Tibial nerve (tissue), 4 donors: ENCODE results near the gene TMEM86B. TPM values are rescaled to one million over a fixed set of nuclear protein-coding genes. Genes with fewer than 3 reads are reported as not detected.

Experiments
- DNase-seq, 2 donors: peaks; one replicate each; pipeline ENCODE4 v3.0.0-alpha.2; 2019; ENCODE audit warnings: low spot score in 2 of 2
- H3K27ac ChIP-seq, 4 donors: fragments of 200-600 bp; sonication (generic) in 3 of 4; one replicate each; pipeline ENCODE4 v1.5.1; 2017 to 2019; ENCODE audit warnings: mild to moderate bottlenecking in 1 of 4
- H3K27me3 ChIP-seq, 2 donors: fragments of 200-600 bp; sonication (generic) in 1 of 2; one replicate each; pipeline versions ENCODE4 v1.5.1 to v1.6.0; 2017 to 2019
- H3K36me3 ChIP-seq, 3 donors: fragments of 200-600 bp; sonication (generic); one replicate each; pipeline ENCODE4 v1.5.1; 2018 to 2019
- H3K4me1 ChIP-seq, 4 donors: fragments of 200-600 bp; sonication (generic) in 3 of 4; one replicate each; pipeline ENCODE4 v1.5.1; 2017 to 2019
- H3K4me3 ChIP-seq, 4 donors: fragments of 200-600 bp; sonication (generic) in 3 of 4; one replicate each; pipeline ENCODE4 v1.5.1; 2017 to 2019; ENCODE audit warnings: mild to moderate bottlenecking in 1 of 4, moderate library complexity in 1 of 4
- H3K9me3 ChIP-seq, 4 donors: fragments of 200-600 bp; sonication (generic) in 3 of 4; one replicate each; pipeline ENCODE4 v1.5.1; 2017 to 2019
- EP300 ChIP-seq, 2 donors: sonication (generic); formaldehyde crosslinking; IDR thresholded peaks; one replicate each; pipeline ENCODE4 v1.6.1; 2017; ENCODE audit warnings: antibody characterized with exemption in 2 of 2, mild to moderate bottlenecking in 1 of 2
- POLR2A ChIP-seq, 2 donors: fragments of 450-650 bp; IDR thresholded peaks; one replicate each; pipeline ENCODE4 v1.6.1; 2017; ENCODE audit warnings: antibody characterized with exemption in 2 of 2, mild to moderate bottlenecking in 2 of 2, moderate library complexity in 2 of 2
- WGBS, 2 donors: methylation state at CpG; one replicate each; pipeline ENCODE4 v1.1.5; 2018; 5-methylcytosine and 5-hydroxymethylcytosine counted together
- small RNA-seq: library from RNA; depleted of rRNA; stranded (forward); fragments of <200 nt; gene quantifications from one replicate; pipeline ENCODE3, GENCODE V24; 2016
- total RNA-seq, 4 donors: library from RNA; depleted of rRNA; stranded (reverse); fragments of >200 nt; gene quantifications; one replicate each; pipeline ENCODE4 v1.1.0, GENCODE V29; 2016
- TF ChIP-seq, protein P1 (sequence below), 5 experiments: fragments of 200-600 bp in 3 of 5; fragments of 450-650 bp in 2 of 5; sonication (generic) in 3 of 5; IDR thresholded peaks; one replicate each; pipeline ENCODE4 v1.5.1; 2016 to 2019; ENCODE audit warnings: antibody characterized with exemption in 5 of 5, mild to moderate bottlenecking in 3 of 5, moderate library complexity in 2 of 5

TMEM86B gene
- total RNA-seq, 4 donors from 2014 or later, result 0.44 to 8.6 (median 3.0) TPM

DNA sequence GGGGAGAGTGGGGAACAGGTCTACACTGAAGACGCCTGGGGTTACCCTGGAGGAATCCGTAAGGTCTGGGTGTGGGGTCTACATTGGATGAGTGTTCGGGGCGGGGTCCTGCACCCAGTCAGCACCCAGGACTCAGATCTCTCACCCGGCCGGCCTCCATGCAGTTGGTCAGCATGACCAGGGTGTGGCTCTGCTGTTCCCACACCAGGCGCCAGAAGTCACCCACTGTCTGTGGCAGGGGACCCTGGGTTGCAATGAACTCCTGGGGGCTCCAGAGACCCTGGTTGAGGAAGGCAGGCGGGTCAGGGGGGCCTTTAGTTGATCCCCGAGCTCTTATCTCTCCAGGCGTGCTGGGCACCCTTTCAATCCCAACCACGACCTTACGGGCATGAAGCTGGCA lies 42.5 kb downstream of the TMEM86B start:
- no peak overlapping the region for H3K4me3 ChIP-seq
- H3K27ac ChIP-seq, result no peak overlapping the region
- TF ChIP-seq, protein P1, sequence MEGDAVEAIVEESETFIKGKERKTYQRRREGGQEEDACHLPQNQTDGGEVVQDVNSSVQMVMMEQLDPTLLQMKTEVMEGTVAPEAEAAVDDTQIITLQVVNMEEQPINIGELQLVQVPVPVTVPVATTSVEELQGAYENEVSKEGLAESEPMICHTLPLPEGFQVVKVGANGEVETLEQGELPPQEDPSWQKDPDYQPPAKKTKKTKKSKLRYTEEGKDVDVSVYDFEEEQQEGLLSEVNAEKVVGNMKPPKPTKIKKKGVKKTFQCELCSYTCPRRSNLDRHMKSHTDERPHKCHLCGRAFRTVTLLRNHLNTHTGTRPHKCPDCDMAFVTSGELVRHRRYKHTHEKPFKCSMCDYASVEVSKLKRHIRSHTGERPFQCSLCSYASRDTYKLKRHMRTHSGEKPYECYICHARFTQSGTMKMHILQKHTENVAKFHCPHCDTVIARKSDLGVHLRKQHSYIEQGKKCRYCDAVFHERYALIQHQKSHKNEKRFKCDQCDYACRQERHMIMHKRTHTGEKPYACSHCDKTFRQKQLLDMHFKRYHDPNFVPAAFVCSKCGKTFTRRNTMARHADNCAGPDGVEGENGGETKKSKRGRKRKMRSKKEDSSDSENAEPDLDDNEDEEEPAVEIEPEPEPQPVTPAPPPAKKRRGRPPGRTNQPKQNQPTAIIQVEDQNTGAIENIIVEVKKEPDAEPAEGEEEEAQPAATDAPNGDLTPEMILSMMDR (IDR thresholded peaks at IDR 0.05), result no peak
- TF ChIP-seq POLR2A (IDR thresholded peaks at IDR 0.05) (no peak), EP300 (IDR thresholded peaks at IDR 0.05) (no peak)
- H3K9me3 ChIP-seq, result no peaks in the 10 kb centered on the region
- 75 to 79% methylated on average over 5 to 12 of the region's 12 CpGs for WGBS, 2 donors
- DNase-seq, result no peak
- H3K27me3 ChIP-seq, result peaks cover 0 to 15% of the 10 kb centered on the region in 2 donors
- no peaks in the 10 kb centered on the region for H3K36me3 ChIP-seq
- H3K4me1 ChIP-seq, result no peaks in the 10 kb centered on the region

DNA sequence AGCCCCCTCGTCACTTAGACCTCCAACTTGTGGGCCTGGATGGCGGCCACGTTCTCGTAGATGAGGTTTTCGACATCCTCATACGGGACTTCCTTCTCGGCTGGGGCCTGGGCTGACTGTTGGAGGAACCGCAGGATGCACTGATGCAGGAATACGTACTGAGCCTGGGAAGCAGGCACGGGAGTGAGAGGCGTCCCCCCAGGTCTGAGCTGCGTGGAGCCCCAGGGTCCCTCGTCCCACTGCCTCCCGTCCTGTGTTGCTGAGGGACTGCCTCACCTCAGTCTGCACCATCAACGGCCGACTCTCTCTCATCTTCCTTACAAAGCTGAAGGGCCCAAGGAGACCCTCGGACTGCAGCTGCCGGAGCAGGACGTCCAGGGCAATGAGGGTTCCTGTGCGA lies 46.8 kb downstream of the TMEM86B start:
- H3K4me1 ChIP-seq, result peaks cover 0 to 18% (median 6%) of the 10 kb centered on the region in 4 donors

DNA sequence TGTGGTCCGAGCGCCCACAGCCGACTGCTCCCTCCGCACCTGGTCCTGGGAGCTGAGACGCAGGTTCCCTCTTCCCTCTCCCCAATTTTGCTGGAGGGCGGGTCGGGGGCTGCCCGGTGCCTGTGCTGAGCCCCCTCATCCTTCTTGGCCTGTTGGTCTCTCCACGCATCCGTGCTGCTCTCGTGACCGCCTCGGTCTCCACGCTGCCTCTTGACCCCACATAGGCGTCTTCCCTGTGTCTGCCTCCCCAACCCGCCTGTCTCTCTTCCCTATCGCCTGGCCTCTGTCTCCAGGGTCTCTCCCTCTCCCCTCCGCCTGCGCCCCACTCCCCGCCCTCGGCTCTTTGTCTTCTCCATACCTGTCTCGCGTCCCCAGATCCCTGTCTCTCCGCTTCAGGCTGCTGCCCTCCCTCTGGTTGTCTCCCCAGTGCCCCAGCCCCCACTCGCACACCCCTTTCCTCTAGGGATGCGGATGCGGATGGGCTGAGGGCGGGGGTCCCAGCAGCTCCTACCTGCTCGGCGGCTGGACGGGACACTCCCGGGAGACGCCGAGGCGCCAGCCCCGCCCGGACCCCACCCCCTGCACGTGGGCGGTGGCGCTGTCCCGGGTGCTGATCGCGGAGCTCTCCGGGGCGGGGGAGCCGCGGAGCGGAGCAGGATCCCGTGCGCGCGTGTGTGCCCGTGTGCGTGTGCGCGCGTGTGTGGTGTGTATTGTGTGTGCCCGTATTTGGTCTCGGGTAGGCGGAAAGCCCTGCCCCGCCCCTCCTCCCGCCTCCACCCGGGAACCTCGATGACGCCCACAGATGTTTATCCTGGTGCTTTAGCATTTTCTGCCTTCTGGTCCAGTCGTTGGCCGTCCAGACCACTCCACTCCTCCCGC lies 48.7 kb downstream of the TMEM86B start, which contains the start of gene SYT5:
Gene SYT5, minus strand, starts transcription at position 684 of the 879 bp plus-strand sequence. CDS start 1,248 bp downstream, outside the sequence.
- Histone ChIP-seq H3K27me3 (peaks cover 3 to 78% of the 10 kb centered on the region in 2 donors), H3K4me3 (peak within 1 kb of the TSS in 2 of 4 donors; percentile 18 to 25), H3K27ac (no peak within 1 kb of the TSS), H3K9me3 (no peaks in the 10 kb centered on the region), H3K36me3 (no peaks in the 10 kb centered on the region), H3K4me1 (peaks cover 0 to 18% (median 6%) of the 10 kb centered on the region in 4 donors)
- WGBS, 2 donors, result 1 to 3% methylated on average over 34 to 64 of the region's 68 CpGs
- no peak for DNase-seq
- TF ChIP-seq POLR2A (IDR thresholded peaks at IDR 0.05), result no peak
- TF ChIP-seq, protein P1 (IDR thresholded peaks at IDR 0.05), result no peak

More for the DNA sequence above, 46.8 kb downstream of the TMEM86B start:
- Histone ChIP-seq H3K27ac (no peak overlapping the region), H3K4me3 (no peak overlapping the region), H3K9me3 (no peaks in the 10 kb centered on the region), H3K27me3 (peaks cover 3 to 59% of the 10 kb centered on the region in 2 donors), H3K36me3 (no peaks in the 10 kb centered on the region)
- TF ChIP-seq, protein P1 (IDR thresholded peaks at IDR 0.05), result no peak
- no peak for TF ChIP-seq POLR2A (IDR thresholded peaks at IDR 0.05)
- no peak for TF ChIP-seq EP300 (IDR thresholded peaks at IDR 0.05)
- no peak for DNase-seq
- WGBS, 2 donors, result 68 to 76% methylated on average over 20 of the region's 20 CpGs

DNA sequence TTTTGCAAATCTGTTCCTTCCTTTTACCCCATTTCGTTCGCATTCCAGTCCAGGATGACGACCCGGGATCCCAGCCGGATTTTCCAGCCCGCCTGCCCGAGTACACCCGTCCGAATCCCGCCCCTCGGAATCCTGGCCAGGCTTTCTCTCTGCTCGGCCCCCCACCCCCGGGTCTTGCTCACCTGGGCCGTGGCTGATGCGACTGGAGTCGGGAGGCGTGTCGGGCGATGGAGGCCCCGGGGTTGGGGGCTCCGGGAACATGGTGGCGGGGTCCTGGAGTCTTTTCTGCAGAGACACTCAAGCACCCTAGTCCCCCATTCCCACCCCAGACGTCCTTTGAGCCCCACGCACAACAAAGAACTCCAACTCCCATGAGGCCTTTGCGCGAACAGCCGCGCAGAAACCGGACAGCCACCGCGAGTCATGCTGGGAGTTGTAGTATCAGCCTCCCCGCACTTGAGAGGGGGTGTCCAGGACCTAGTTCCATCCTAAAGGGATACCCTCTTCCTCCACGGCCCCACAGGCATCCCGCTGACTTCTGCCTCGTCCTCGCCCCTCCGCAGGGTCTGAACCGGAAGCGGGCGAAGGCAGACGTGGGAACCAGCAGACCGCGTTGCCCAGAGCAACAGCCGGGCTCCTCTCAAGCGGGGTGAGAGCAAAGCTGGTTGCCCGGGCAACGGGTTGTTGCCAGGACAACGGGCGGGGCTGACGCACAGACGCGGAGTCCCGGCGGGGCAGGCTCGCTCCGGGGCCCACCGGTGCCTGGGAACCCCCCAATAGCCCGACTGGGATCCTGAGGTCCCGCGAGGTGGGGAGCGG lies 49.6 kb downstream of the TMEM86B start:
- Histone ChIP-seq H3K27me3 (peaks cover 3 to 86% of the 10 kb centered on the region in 2 donors), H3K4me1 (peaks cover 0 to 25% (median 6%) of the 10 kb centered on the region in 4 donors), H3K27ac (no peak overlapping the region), H3K9me3 (no peaks in the 10 kb centered on the region), H3K36me3 (no peaks in the 10 kb centered on the region), H3K4me3 (peak overlapping the region in 2 of 4 donors; percentile 18 to 25)
- peak in 1 of 2 donors; percentile 18 for DNase-seq
- TF ChIP-seq, protein P1 (IDR thresholded peaks at IDR 0.05), result no peak
- TF ChIP-seq EP300 (IDR thresholded peaks at IDR 0.05), result no peak
- no peak for TF ChIP-seq POLR2A (IDR thresholded peaks at IDR 0.05)
- WGBS, 2 donors, result 7 to 9% methylated on average over 20 to 31 of the region's 61 CpGs

Small RNA genes within 50 kb of the gene (small RNA-seq; reads per million reads assigned to genes)
- gene MIR6802, result 0.38 reads per million
- gene MIR6803, result 0.38 reads per million
- not detected for gene MIR6804

Other genes starting within 250 kb of the TMEM86B start
- gene GP6, start 190.5 kb downstream of the TMEM86B start, total RNA-seq, result 1 to 10 TPM in 1 of 4 donors, not detected in 3; 1.5 TPM
- 10 to 100 TPM in 2 of 4 donors, 1 to 10 TPM in 2; 6.3 to 25.7 (median 12.7) TPM for gene RDH13, start 165.6 kb downstream of the TMEM86B start, total RNA-seq
- gene EPS8L1, start 152.9 kb downstream of the TMEM86B start, total RNA-seq, result 1 to 10 TPM in 1 of 4 donors, under 1 TPM in 1, not detected in 2; 0.44 to 1.2 TPM
- 100 to 1,000 TPM; 113 to 270 (median 180) TPM for gene PPP1R12C, start 111.1 kb downstream of the TMEM86B start, total RNA-seq
- 1 to 10 TPM in 1 of 4 donors, under 1 TPM in 1, not detected in 2; 0.90 to 1.5 TPM for gene TNNT1, start 79.6 kb downstream of the TMEM86B start, total RNA-seq
- gene TNNI3, start 71.0 kb downstream of the TMEM86B start, total RNA-seq, result not detected
- 1 to 10 TPM in 2 of 4 donors, not detected in 2; 1.2 to 2.7 TPM for gene DNAAF3, start 62.1 kb downstream of the TMEM86B start, total RNA-seq
- gene SYT5, start 48.5 kb downstream of the TMEM86B start, total RNA-seq, result not detected
- 1 to 10 TPM; 1.2 to 3.9 (median 2.1) TPM for gene PTPRH, start 19.3 kb downstream of the TMEM86B start, total RNA-seq
- gene PPP6R1, start 30.3 kb upstream of the TMEM86B start, total RNA-seq, result 10 to 100 TPM; 35.4 to 56.7 (median 40.7) TPM
- 10 to 100 TPM; 33.7 to 49.6 (median 40.5) TPM for gene HSPBP1, start 51.3 kb upstream of the TMEM86B start, total RNA-seq
- gene BRSK1, start 55.2 kb upstream of the TMEM86B start, total RNA-seq, result 1 to 10 TPM; 4.6 to 6.9 (median 5.9) TPM
- 10 to 100 TPM in 1 of 4 donors, 1 to 10 TPM in 3; 5.5 to 17.1 (median 7.7) TPM for gene TMEM150B, start 96.6 kb upstream of the TMEM86B start, total RNA-seq
- 10 to 100 TPM; 30.6 to 50.0 (median 41.2) TPM for gene KMT5C, start 111.1 kb upstream of the TMEM86B start, total RNA-seq
- not detected for gene COX6B2, start 126.0 kb upstream of the TMEM86B start, total RNA-seq
- gene GARIN5B, start 134.5 kb upstream of the TMEM86B start, total RNA-seq, result not detected
- gene IL11, start 141.7 kb upstream of the TMEM86B start, total RNA-seq, result under 1 TPM in 1 of 4 donors, not detected in 3; 0.21 TPM
- 1 to 10 TPM in 1 of 4 donors, not detected in 3; 2.7 TPM for gene TMEM190, start 148.1 kb upstream of the TMEM86B start, total RNA-seq
- 1 to 10 TPM in 2 of 4 donors, under 1 TPM in 2; 0.63 to 7.5 (median 2.6) TPM for gene TMEM238, start 155.5 kb upstream of the TMEM86B start, total RNA-seq
- 100 to 1,000 TPM; 266 to 574 (median 354) TPM for gene RPL28, start 157.2 kb upstream of the TMEM86B start, total RNA-seq
- gene UBE2S, start 179.0 kb upstream of the TMEM86B start, total RNA-seq, result 10 to 100 TPM in 2 of 4 donors, 1 to 10 TPM in 2; 8.0 to 16.2 (median 9.9) TPM
- 1 to 10 TPM in 3 of 4 donors, under 1 TPM in 1; 0.42 to 4.1 (median 2.0) TPM for gene SHISA7, start 214.5 kb upstream of the TMEM86B start, total RNA-seq
- gene ISOC2, start 232.9 kb upstream of the TMEM86B start, total RNA-seq, result 10 to 100 TPM; 38.0 to 80.4 (median 65.9) TPM
- not detected for gene C19orf85, start 236.0 kb upstream of the TMEM86B start, total RNA-seq
- gene ZNF628, start 247.9 kb upstream of the TMEM86B start, total RNA-seq, result 10 to 100 TPM in 1 of 4 donors, 1 to 10 TPM in 3; 3.5 to 16.8 (median 4.0) TPM